DND-41 (cell line): ENCODE results near the gene SHISA3.

Source experiments
- ATAC-seq: fragments of 200-7000 bp; cut with Tn5 transposase; 3 replicates; pipeline ENCODE4 v1.9.1; 2021; ENCODE audit warnings: low read depth; ENCODE audit not compliant: insufficient read depth
- DNase-seq: peaks from one replicate; pipeline ENCODE4 v3.0.0-alpha.2; 2020
- H2AFZ ChIP-seq: 2 replicates; pipeline ENCODE4 v1.6.0; 2012; ENCODE audit warnings: low read depth, low read length
- H3K27ac ChIP-seq: 2 replicates; pipeline ENCODE4 v1.5.1; 2012; ENCODE audit warnings: low read length, inconsistent platforms
- H3K27me3 ChIP-seq: fragments of 200-600 bp; sonication (generic); 2 replicates; pipeline ENCODE4 v1.6.0; 2012; ENCODE audit warnings: low read length, mild to moderate bottlenecking, inconsistent platforms; ENCODE audit not compliant: insufficient read depth, poor library complexity
- H3K36me3 ChIP-seq: 2 replicates; pipeline ENCODE4 v1.5.1; 2012; ENCODE audit warnings: low read length, inconsistent platforms; ENCODE audit not compliant: insufficient read depth
- H3K4me1 ChIP-seq: 2 replicates; pipeline ENCODE4 v1.5.1; 2012; ENCODE audit warnings: mild to moderate bottlenecking, low read length; ENCODE audit not compliant: insufficient read depth
- H3K4me2 ChIP-seq: 2 replicates; pipeline ENCODE4 v1.6.0; 2012; ENCODE audit warnings: mild to moderate bottlenecking, moderate library complexity, low read length, inconsistent platforms; ENCODE audit not compliant: insufficient read depth
- H3K4me3 ChIP-seq, 2 experiments: fragments of 200-600 bp in 1 of 2; shearing (Covaris generic) in 1 of 2; 2 replicates each; pipeline ENCODE4 v1.5.1; 2012 to 2016; ENCODE audit warnings: inconsistent platforms in 2 of 2, low read length in 2 of 2, mild to moderate bottlenecking in 2 of 2, low read depth in 1 of 2, moderate library complexity in 1 of 2
- H3K79me2 ChIP-seq: 2 replicates; pipeline ENCODE4 v1.6.0; 2012; ENCODE audit warnings: low read length, inconsistent platforms; ENCODE audit not compliant: insufficient read depth
- H3K9ac ChIP-seq: 2 replicates; pipeline ENCODE4 v1.6.0; 2012; ENCODE audit warnings: low read depth, mild to moderate bottlenecking, inconsistent platforms, low read length, moderate library complexity
- H3K9me3 ChIP-seq: 2 replicates; pipeline ENCODE4 v1.5.1; 2012; ENCODE audit warnings: low read length, moderate library complexity, mild to moderate bottlenecking, inconsistent platforms; ENCODE audit not compliant: insufficient read depth, severe bottlenecking
- H4K20me1 ChIP-seq: 2 replicates; pipeline ENCODE4 v1.6.0; 2012; ENCODE audit warnings: low read length; ENCODE audit not compliant: insufficient read depth
- CTCF ChIP-seq: IDR thresholded peaks from 2 replicates; pipeline ENCODE4 v1.5.1; 2012; ENCODE audit warnings: borderline replicate concordance, low read length, moderate library complexity, mild to moderate bottlenecking; ENCODE audit not compliant: poor library complexity, severe bottlenecking; ENCODE audit errors: extremely low read depth
- EZH2 ChIP-seq: IDR thresholded peaks from 3 replicates; pipeline ENCODE4 v1.6.1; 2012; ENCODE audit warnings: borderline replicate concordance, low read depth, mild to moderate bottlenecking, moderate library complexity, low read length, inconsistent platforms; ENCODE audit not compliant: severe bottlenecking

The SHISA3 gene

GRCh38 chr4:42392436-42392835, 4.9 kb upstream of the SHISA3 start:
- Histone ChIP-seq H4K20me1 (no peaks in the 10 kb centered on the region), H2AFZ (no peak overlapping the region), H3K4me2 (no peak overlapping the region), H3K4me1 (no peaks in the 10 kb centered on the region), H3K27me3 (no peaks in the 10 kb centered on the region), H3K9ac (no peak overlapping the region), H3K9me3 (no peaks in the 10 kb centered on the region), H3K79me2 (no peaks in the 10 kb centered on the region), H3K36me3 (no peaks in the 10 kb centered on the region), H3K4me3 (no peak overlapping the region), H3K27ac (no peak overlapping the region)
- ATAC-seq (no peak; the same call in 2 of the 3 replicates), DNase-seq (no peak)
- TF ChIP-seq EZH2: no peak

- no peak overlapping the region for H3K4me3 ChIP-seq
Measured at GRCh38 chr4:42395595-42395994, 1.7 kb upstream of the SHISA3 start.

GRCh38 chr4:42396361-42396751, 932 bp upstream of the SHISA3 start:
- no peaks in the 10 kb centered on the region for H3K36me3 ChIP-seq
- no peak for ATAC-seq
- H3K79me2 ChIP-seq: no peaks in the 10 kb centered on the region
- H4K20me1 ChIP-seq: no peaks in the 10 kb centered on the region
- H2AFZ ChIP-seq: no peak overlapping the region
- no peaks in the 10 kb centered on the region for H3K27me3 ChIP-seq
- TF ChIP-seq CTCF: no peak
- no peak for TF ChIP-seq EZH2
- DNase-seq: no peak
- H3K4me3 ChIP-seq: no peak overlapping the region
- H3K9me3 ChIP-seq: no peaks in the 10 kb centered on the region
- no peak overlapping the region for H3K9ac ChIP-seq
- no peak overlapping the region for H3K4me2 ChIP-seq
- no peaks in the 10 kb centered on the region for H3K4me1 ChIP-seq
- no peak overlapping the region for H3K27ac ChIP-seq

More at GRCh38 chr4:42395595-42395994, 1.7 kb upstream of the SHISA3 start:
- H2AFZ ChIP-seq: no peak overlapping the region
- DNase-seq: no peak
- no peaks in the 10 kb centered on the region for H3K9me3 ChIP-seq
- ATAC-seq: no peak
- no peaks in the 10 kb centered on the region for H3K27me3 ChIP-seq
- no peaks in the 10 kb centered on the region for H3K36me3 ChIP-seq
- no peaks in the 10 kb centered on the region for H4K20me1 ChIP-seq
- H3K9ac ChIP-seq: no peak overlapping the region
- no peaks in the 10 kb centered on the region for H3K79me2 ChIP-seq
- H3K4me1 ChIP-seq: no peaks in the 10 kb centered on the region
- TF ChIP-seq CTCF: no peak
- TF ChIP-seq EZH2: no peak
- H3K27ac ChIP-seq: no peak overlapping the region
- no peak overlapping the region for H3K4me2 ChIP-seq

- Histone ChIP-seq H3K4me1 (no peaks in the 10 kb centered on the region), H4K20me1 (no peaks in the 10 kb centered on the region), H3K9me3 (no peaks in the 10 kb centered on the region), H3K4me2 (no peak overlapping the region), H3K27ac (no peak overlapping the region), H3K27me3 (no peaks in the 10 kb centered on the region), H3K9ac (no peak overlapping the region), H3K4me3 (no peak overlapping the region), H3K36me3 (no peaks in the 10 kb centered on the region), H3K79me2 (no peaks in the 10 kb centered on the region), H2AFZ (no peak overlapping the region)
- TF ChIP-seq EZH2: no peak
- no peak for TF ChIP-seq CTCF
- ATAC-seq (no peak), DNase-seq (no peak)
Measured at GRCh38 chr4:42397635-42398170, 415 bp downstream of the SHISA3 start.
